Urinary bladder (tissue), 4 donors: ENCODE data around the gene GSPT1. TPM values are rescaled to one million over a fixed set of nuclear protein-coding genes. Genes with fewer than 3 reads are reported as not detected.
"Not testable (repeated sequence)": the region's sequence is repeated elsewhere in the genome, so short reads cannot be mapped to it uniquely, and the experiment has no call there.

Experiments
- DNase-seq: peaks from one replicate; pipeline ENCODE4 v3.0.0-alpha.2; 2015; ENCODE audit errors: extremely low spot score
- H3K27ac ChIP-seq: one replicate; pipeline ENCODE4 v1.5.1; 2013; ENCODE audit warnings: low read depth, mild to moderate bottlenecking, moderate library complexity
- H3K36me3 ChIP-seq: one replicate; pipeline ENCODE4 v1.6.1; 2013; ENCODE audit warnings: mild to moderate bottlenecking, moderate library complexity; ENCODE audit not compliant: insufficient read depth
- H3K4me1 ChIP-seq: one replicate; pipeline ENCODE4 v1.6.1; 2013; ENCODE audit warnings: mild to moderate bottlenecking, moderate library complexity; ENCODE audit not compliant: insufficient read depth
- H3K4me3 ChIP-seq: one replicate; pipeline ENCODE4 v1.5.1; 2013; ENCODE audit warnings: low read depth, low read length
- WGBS: extraction: QIAGEN DNeasy Blood & Tissue Kit; methylation state at CpG from one replicate; pipeline ENCODE4 v1.1.7; 2013; 5-methylcytosine and 5-hydroxymethylcytosine counted together
- polyA plus RNA-seq: library from polyadenylated mRNA; stranded (reverse); fragments of 200-250 nt; gene quantifications from one replicate; pipeline ENCODE4 v1.2.3, GENCODE V29; 2013
- total RNA-seq: library from RNA; depleted of rRNA; stranded (reverse); fragments of >200 nt; gene quantifications from one replicate; pipeline ENCODE4 v1.2.3, GENCODE V29; 2014
- donor health status: healthy with polysubstance abuse.
- donor health status: healthy.

The GSPT1 gene
- total RNA-seq (61.4 TPM), polyA plus RNA-seq (44.5 TPM)

DNA sequence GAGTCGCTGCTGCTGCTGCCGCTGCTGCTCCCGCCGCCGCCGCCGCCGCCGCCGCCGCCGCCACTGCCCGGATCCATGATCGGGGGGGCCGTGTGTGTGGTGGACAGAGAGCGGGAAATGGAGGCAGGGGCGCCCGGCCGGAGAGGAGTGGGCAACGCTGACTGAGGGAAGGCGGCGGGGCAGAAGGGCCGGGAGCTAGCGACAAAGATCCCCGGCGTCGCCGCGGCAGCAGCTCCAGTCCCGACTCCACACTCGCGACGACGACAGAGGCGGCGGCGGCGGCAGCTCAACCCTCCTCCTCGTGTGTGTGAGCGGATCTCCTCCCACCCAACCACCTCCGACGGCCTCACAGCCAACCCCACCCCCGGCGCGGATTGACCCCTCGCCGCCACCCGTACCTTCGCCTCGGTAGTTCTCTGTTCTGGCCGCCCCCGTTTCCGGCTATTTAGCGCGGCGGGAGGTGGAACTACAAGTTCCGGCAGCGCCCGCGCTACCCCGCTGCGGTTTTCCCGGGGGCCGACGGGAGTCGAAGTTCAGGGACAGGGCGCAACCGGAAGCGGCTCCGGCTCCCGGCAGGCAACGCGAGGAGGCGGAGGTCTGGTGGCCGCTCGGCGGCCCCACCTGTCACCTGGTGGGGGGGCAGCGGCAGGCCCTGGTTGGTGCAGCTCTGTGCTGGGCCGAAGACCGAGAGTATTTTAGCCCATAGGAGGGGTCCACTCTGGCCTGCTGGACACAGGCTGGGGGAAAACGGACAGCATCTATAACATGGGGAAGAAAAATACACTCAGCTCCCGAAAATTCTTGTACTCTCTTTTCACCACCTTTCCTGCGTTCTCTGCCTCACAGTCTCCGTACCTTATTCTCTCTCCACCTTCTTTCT is at the start of gene GSPT1:
Gene GSPT1, minus strand, starts transcription at position 313 of the 880 bp plus-strand sequence. Its CDS starts 236 bp downstream, at position 77.
- peak within 1 kb of the TSS; percentile 99 for H3K27ac ChIP-seq
- H3K4me3 ChIP-seq = peak within 1 kb of the TSS; percentile 97
- peaks cover 2% of the 10 kb centered on the region for H3K4me1 ChIP-seq
- H3K36me3 ChIP-seq = no peaks in the 10 kb centered on the region
- DNase-seq = peak; percentile 96
- under 1% methylated on average over 84 of the region's 84 CpGs for WGBS

DNA sequence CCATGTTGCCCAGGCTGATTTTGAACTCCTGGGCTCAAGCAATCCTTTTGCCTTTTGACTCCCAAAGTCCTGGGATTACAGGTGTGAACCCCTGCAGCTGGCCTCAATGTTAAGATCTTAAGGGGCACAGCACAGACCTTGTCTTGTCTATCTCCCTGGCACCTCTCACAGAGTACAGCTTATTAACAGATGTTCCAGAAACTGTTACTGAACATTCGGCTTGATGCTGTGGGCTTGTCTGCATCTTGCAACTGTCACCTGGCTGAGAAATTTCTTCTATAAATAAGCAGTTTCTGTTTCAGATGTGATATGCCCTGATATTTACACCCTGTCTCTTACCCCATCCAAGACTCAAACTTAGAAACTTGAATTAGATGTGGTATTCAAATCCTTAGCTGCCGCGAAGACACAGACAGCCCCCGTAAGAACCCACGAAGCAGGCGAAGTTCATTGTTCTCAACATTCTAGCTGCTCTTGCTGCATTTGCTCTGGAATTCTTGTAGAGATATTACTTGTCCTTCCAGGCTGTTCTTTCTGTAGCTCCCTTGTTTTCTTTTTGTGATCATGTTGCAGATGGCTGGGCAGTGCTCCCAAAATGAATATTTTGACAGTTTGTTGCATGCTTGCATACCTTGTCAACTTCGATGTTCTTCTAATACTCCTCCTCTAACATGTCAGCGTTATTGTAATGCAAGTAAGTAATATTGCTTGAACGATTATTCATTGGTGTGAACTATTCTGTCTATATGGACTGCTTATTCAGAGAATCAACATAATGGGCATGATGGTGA is 49.2 kb upstream of the GSPT1 start, which contains the start of gene TNFRSF17:
Gene TNFRSF17, plus strand, starts transcription at position 450 of the 791 bp plus-strand sequence. Its CDS starts 115 bp downstream, at position 565.
- 66% methylated on average over 9 of the region's 9 CpGs for WGBS
- DNase-seq = no peak
- no peaks in the 10 kb centered on the region for H3K36me3 ChIP-seq
- no peak within 1 kb of the TSS for H3K4me3 ChIP-seq
- H3K4me1 ChIP-seq = no peaks in the 10 kb centered on the region
- no peak within 1 kb of the TSS for H3K27ac ChIP-seq

GRCh38 chr16:11963706-11964105 is 48.0 kb upstream of the GSPT1 start:
- no peak overlapping the region for H3K4me3 ChIP-seq
- H3K27ac ChIP-seq = no peak overlapping the region
- H3K4me1 ChIP-seq = no peaks in the 10 kb centered on the region
- DNase-seq = no peak
- H3K36me3 ChIP-seq = no peaks in the 10 kb centered on the region
- 86% methylated on average over 6 of the region's 6 CpGs for WGBS

GRCh38 chr16:11962978-11963377 is 47.2 kb upstream of the GSPT1 start:
- not testable (repeated sequence) for H3K4me3 ChIP-seq, H3K36me3 ChIP-seq, H3K4me1 ChIP-seq, H3K27ac ChIP-seq, DNase-seq
- WGBS = 92% methylated on average over 11 of the region's 11 CpGs

DNA sequence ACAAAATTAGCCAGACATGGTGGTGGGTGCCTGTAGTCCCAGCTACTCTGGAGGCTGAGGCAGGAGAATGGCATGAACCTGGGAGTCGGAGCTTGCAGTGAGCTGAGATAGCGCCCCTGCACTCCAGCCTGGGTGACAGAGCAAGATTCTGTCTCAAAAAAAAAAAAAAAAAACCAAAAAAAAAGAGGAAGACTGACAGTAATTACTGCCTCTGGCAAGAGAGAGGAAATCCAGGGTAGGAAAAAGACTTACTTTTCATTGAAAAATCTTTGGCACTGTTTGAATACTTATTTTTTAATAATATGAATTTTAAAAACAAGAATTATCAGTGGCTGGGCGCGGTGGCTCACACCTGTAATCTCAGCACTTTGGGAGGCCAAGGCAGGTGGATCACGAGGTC is 46.7 kb upstream of the GSPT1 start:
- H3K4me3 ChIP-seq, DNase-seq, H3K27ac ChIP-seq, H3K36me3 ChIP-seq, H3K4me1 ChIP-seq: not testable (repeated sequence)
- 87% methylated on average over 5 of the region's 5 CpGs for WGBS

GRCh38 chr16:11957591-11958395 is 42.0 kb upstream of the GSPT1 start:
- DNase-seq = no peak
- H3K4me3 ChIP-seq = no peak overlapping the region
- H3K27ac ChIP-seq = no peak overlapping the region
- 87% methylated on average over 10 of the region's 10 CpGs for WGBS
- no peaks in the 10 kb centered on the region for H3K36me3 ChIP-seq
- no peaks in the 10 kb centered on the region for H3K4me1 ChIP-seq

GRCh38 chr16:11956558-11956957 is 40.8 kb upstream of the GSPT1 start:
- Histone ChIP-seq H3K4me1 (no peaks in the 10 kb centered on the region), H3K27ac (no peak overlapping the region), H3K36me3 (no peaks in the 10 kb centered on the region), H3K4me3 (no peak overlapping the region)
- WGBS = 86% methylated on average over 2 of the region's 2 CpGs
- no peak for DNase-seq

- no peak overlapping the region for H3K4me3 ChIP-seq
- no peaks in the 10 kb centered on the region for H3K4me1 ChIP-seq
- no peak overlapping the region for H3K27ac ChIP-seq
- DNase-seq = no peak
- 60% methylated on average over 8 of the region's 8 CpGs for WGBS
- no peaks in the 10 kb centered on the region for H3K36me3 ChIP-seq
Measured at GRCh38 chr16:11955713-11956123, 40.0 kb upstream of the GSPT1 start.

DNA sequence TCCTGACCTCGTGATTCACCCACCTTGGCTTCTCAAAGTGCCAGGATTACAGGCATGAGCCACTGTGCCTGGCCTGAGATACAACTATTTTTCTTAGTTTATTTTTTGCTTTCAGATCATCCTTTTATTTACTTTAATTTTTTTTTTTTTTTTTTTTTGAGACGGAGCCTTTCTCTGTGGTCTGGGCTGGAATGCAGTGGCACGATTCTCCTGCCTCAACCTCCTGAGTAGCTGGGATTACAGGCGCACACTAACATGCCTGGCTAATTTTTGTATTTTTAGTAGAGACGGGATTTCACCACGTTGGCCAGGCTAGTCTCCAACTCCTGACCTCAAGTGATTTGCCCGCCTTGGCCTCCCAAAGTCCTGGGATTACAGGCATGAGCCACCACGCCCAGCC is 37.8 kb upstream of the GSPT1 start:
- not testable (repeated sequence) for H3K36me3 ChIP-seq, H3K27ac ChIP-seq, DNase-seq, H3K4me1 ChIP-seq, H3K4me3 ChIP-seq
- WGBS = 76% methylated on average over 8 of the region's 8 CpGs

DNA sequence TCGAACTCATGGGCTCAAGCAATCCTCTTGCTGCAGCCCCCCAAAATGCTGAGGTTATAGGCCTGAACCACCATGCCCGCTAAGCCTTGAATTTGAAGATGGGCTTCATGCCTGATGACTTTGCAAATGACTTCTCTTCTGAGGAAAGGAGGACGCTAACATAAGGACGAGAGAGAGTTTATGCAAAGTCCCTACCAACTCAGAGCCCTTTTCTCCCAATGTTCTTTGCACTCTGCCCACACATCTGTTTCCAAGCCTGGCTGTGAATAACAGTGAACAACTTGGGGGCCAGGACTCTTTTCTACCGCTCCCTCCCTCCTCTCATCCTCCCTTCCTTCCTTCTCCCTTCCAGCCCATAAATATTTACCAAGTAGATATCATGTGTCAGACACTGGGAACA is 34.6 kb upstream of the GSPT1 start:
- no peaks in the 10 kb centered on the region for H3K36me3 ChIP-seq
- H3K4me3 ChIP-seq = no peak overlapping the region
- no peak overlapping the region for H3K27ac ChIP-seq
- 72% methylated on average over 5 of the region's 5 CpGs for WGBS
- no peak for DNase-seq
- no peaks in the 10 kb centered on the region for H3K4me1 ChIP-seq

GRCh38 chr16:11949527-11949926 is 33.8 kb upstream of the GSPT1 start:
- DNase-seq = no peak
- Histone ChIP-seq H3K36me3 (no peaks in the 10 kb centered on the region), H3K27ac (no peak overlapping the region), H3K4me3 (no peak overlapping the region), H3K4me1 (no peaks in the 10 kb centered on the region)
- WGBS = 16% methylated on average over 4 of the region's 4 CpGs

- H3K4me1 ChIP-seq = no peaks in the 10 kb centered on the region
- no peak for DNase-seq
- WGBS = 88% methylated on average over 5 of the region's 5 CpGs
Measured at GRCh38 chr16:11948819-11949218, 33.1 kb upstream of the GSPT1 start.

DNA sequence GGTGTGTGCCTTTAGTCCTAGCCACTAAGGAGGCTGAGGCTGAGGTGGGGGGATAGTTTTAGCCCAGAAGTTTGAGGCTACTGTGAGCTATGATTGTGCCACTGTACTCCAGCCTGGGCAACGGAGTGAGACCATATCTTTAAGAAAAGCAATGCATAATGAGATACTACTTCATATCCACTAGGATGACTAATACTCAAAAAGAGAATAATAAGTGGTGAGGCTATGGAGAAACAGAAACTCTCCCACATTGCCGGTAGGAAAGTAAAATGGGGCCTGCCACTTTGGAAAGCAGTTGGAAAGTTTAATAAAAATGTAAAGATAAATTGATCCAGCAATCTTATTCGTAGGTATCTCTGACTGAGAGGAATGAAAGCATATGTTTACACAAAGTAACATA is 30.7 kb upstream of the GSPT1 start:
- H3K36me3 ChIP-seq = no peaks in the 10 kb centered on the region
- H3K4me1 ChIP-seq = no peaks in the 10 kb centered on the region
- H3K27ac ChIP-seq = no peak overlapping the region
- H3K4me3 ChIP-seq = no peak overlapping the region
- no peak for DNase-seq
- 83% methylated on average over 3 of the region's 3 CpGs for WGBS

More at GRCh38 chr16:11948819-11949218, 33.1 kb upstream of the GSPT1 start:
- H3K36me3 ChIP-seq = no peaks in the 10 kb centered on the region
- H3K27ac ChIP-seq = no peak overlapping the region
- H3K4me3 ChIP-seq = no peak overlapping the region
